ENCODE results near the gene PLXND1.

Gene PLXND1

DNA sequence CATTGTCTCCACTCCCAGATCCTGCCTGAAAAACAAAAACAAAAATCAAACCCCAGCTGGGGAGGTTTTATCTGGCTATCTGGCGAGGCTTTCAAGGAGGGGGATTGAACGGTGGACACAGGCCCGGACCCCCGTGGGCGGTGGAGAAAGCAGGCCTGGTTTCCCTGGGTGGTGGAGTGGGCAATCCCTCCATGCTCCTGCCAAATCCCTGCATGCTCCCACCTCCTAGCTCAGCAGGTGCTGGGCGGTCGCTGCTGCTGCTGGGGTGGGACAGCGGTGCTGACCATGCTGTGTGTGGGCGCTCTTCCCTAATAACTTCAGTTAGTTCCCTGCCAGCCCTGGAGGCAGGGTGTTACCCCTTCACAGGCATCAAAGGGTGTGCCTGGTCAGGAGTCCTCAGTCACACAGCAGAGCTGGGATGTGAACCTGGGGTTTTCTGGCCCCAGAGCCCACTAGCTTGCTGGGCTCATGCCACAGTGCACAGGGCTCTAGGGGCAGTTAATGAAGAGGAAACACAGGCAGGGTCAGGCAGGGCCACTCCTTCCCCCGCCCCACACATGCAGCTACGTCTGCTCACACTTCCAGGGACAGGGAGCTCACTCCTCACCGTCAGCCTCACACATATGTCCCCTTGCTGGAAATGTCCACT, 15.9 kb upstream of the PLXND1 start:
- Histone ChIP-seq H3K27me3 (replicated peaks) (no peaks in the 10 kb centered on the region), H3K27ac (no peak overlapping the region), H3K36me3 (replicated peaks) (no peaks in the 10 kb centered on the region), H3K4me3 (ENCODE audit: low read depth, low read length) (no peak overlapping the region)
- no peak for DNase-seq
- in situ Hi-C loops (cut with HindIII; ENCODE audit: low pct_ligation_motif_present, low sequenced_read_pairs) = no loop called here
- TF ChIP-seq, protein P1, sequence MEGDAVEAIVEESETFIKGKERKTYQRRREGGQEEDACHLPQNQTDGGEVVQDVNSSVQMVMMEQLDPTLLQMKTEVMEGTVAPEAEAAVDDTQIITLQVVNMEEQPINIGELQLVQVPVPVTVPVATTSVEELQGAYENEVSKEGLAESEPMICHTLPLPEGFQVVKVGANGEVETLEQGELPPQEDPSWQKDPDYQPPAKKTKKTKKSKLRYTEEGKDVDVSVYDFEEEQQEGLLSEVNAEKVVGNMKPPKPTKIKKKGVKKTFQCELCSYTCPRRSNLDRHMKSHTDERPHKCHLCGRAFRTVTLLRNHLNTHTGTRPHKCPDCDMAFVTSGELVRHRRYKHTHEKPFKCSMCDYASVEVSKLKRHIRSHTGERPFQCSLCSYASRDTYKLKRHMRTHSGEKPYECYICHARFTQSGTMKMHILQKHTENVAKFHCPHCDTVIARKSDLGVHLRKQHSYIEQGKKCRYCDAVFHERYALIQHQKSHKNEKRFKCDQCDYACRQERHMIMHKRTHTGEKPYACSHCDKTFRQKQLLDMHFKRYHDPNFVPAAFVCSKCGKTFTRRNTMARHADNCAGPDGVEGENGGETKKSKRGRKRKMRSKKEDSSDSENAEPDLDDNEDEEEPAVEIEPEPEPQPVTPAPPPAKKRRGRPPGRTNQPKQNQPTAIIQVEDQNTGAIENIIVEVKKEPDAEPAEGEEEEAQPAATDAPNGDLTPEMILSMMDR (IDR thresholded peaks at IDR 0.05; ENCODE audit: low read depth, low read length, missing control alignments) = no peak

DNA sequence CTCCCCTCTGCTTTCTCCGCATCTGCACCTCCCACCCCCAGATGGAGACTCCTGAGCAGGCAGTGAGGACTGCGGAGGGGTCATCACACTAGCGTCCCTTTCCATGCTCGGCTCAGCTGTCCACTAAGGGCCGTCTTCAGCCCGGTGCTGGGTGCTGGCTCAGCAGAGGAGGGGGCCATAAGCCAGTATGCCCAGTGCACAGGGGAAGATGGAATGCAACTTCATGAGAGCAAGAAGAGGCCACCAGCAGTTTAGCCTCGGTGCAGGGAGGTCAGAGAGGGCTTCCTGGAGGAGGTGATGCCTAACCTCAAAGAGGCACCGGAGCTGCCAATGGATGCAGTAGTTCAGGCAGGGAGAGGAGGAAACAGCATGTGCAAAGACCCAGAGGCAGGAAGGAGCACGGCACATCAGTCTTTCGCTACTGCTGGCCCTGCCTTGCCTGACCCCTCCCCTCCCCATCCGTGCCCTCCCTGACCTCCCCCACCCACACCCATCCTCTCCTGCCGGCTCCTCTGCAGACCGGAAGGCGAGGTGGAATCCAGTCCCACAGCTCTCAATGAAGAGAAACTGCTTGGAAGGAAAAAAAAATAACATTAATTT, 15.2 kb upstream of the PLXND1 start:
- H3K4me3 ChIP-seq (ENCODE audit: low read depth, low read length) = no peak overlapping the region
- no peaks in the 10 kb centered on the region for H3K27me3 ChIP-seq (replicated peaks)
- in situ Hi-C loops (cut with HindIII; ENCODE audit: low pct_ligation_motif_present, low sequenced_read_pairs) = no loop called here
- TF ChIP-seq, protein P1 (IDR thresholded peaks at IDR 0.05; ENCODE audit: low read depth, low read length, missing control alignments) = no peak
- H3K27ac ChIP-seq = no peak overlapping the region
- H3K36me3 ChIP-seq (replicated peaks) = no peaks in the 10 kb centered on the region
- no peak for DNase-seq

DNA sequence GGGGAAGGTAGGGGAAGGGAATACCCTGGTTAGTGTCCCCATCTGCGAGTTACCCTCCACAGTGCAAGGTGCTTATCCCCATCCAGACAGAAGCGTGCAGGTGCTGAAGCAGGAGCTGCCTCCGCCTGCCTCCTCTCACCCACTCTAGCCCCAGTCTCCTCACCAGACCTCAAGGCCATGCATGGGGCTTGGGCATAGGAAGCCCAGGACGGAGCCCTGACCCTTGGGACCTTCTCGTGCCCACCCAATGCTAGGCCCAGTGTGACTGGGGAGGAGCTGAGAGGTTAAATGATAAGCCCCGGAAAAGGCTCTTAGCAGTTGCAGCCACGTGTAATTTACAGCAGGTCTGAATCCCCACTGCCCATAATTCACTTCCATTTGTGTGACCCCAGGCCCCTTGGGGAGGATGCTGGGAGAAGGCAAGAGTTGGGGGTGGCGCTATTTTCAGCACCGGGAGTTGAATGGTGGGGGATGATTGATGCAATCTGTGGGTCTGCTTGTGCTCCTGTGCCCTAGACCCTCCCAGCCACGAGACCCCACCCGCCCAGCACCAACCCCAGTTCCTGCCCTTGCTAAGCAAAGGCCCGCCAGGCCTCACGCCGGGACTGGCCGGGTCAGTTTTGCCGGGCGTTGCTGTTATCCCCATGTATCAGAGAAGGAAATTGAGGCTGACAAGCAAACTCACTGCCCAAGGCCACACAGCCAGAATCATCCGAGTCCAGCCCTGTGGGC, 14.5 kb upstream of the PLXND1 start:
- no peak for DNase-seq
- in situ Hi-C loops (cut with HindIII; ENCODE audit: low pct_ligation_motif_present, low sequenced_read_pairs) = no loop called here
- Histone ChIP-seq H3K36me3 (replicated peaks) (no peaks in the 10 kb centered on the region), H3K4me3 (ENCODE audit: low read depth, low read length) (no peak overlapping the region), H3K27me3 (replicated peaks) (no peaks in the 10 kb centered on the region), H3K27ac (no peak overlapping the region)
- TF ChIP-seq, protein P1 (IDR thresholded peaks at IDR 0.05; ENCODE audit: low read depth, low read length, missing control alignments) = no peak

DNA sequence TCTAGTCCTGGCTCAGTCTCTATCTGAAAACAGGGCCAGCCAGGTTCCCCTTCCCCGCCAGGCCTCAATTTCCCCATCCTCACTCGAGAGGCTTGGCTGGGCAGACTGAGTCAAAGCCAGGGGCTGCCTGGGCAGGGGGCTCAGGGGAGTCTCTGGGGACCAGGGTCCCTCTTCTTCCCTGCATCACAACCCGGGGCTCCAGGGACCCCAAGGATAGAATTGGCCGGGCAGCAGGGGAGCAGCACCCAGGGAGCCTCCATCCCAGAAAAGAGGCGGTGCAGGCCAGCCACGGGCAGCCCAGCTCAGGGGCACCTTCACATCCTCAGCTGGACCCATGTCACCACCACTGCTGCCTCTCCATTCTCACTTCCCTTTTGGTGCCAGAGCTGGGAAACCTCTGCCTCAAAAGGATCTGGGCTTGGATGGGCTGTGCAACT, 13.3 kb upstream of the PLXND1 start:
- no peak for DNase-seq
- Histone ChIP-seq H3K36me3 (replicated peaks) (no peaks in the 10 kb centered on the region), H3K27ac (no peak overlapping the region), H3K27me3 (replicated peaks) (no peaks in the 10 kb centered on the region), H3K4me3 (ENCODE audit: low read depth, low read length) (no peak overlapping the region)
- in situ Hi-C loops (cut with HindIII; ENCODE audit: low pct_ligation_motif_present, low sequenced_read_pairs) = no loop called here
- TF ChIP-seq, protein P1 (IDR thresholded peaks at IDR 0.05; ENCODE audit: low read depth, low read length, missing control alignments) = no peak

DNA sequence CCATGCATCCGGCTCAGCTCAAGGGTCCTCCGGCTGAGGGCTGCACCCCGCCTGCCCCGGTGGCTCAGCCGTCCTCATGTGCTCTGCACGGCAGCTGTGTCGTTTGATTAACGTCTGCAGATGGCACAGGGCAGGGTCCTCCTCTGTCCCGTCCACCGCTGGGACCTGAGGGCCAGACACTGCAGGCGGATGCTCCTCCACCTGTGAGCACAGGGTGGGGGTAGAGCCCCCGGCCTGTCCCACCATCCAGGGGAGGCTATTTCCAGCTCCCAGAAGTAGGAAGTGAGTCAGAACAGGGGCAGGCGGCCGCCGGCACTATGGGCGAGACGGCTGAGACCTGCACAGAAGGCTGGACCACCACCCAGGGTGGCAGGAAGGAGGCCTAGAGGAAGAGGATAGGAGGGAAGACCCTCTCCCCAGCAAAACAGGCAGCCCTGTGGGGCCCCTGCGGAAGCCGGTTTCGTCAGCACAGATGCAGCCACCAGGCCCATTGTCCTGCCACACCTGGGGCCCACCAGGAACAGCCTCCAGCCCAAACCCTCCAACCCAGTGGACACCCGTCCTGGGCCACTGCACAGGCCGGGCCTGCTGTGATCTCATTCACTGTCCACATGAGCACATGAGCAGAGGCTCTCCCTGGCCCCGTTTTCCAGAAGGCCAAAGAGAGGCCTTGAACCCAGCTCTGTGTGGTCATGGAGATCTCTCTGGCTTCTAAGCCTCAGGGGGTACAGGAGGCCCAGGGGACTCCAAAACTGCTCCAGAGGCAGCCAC, 12.6 kb upstream of the PLXND1 start:
- Histone ChIP-seq H3K27ac (no peak overlapping the region), H3K36me3 (replicated peaks) (no peaks in the 10 kb centered on the region), H3K27me3 (replicated peaks) (no peaks in the 10 kb centered on the region), H3K4me3 (ENCODE audit: low read depth, low read length) (no peak overlapping the region)
- in situ Hi-C loops (cut with HindIII; ENCODE audit: low pct_ligation_motif_present, low sequenced_read_pairs) = no loop called here
- TF ChIP-seq, protein P1 (IDR thresholded peaks at IDR 0.05; ENCODE audit: low read depth, low read length, missing control alignments) = no peak
- DNase-seq = no peak
